ENCODE measurements around the gene MAML2.
A peak's percentile ranks its signal among the peaks of the same experiment; 100 is the strongest.

The MAML2 gene

GRCh38 chr11:96067160-96067559, 275.8 kb downstream of the MAML2 start:
- DNase-seq (ENCODE audit: low spot score): no peak

- no peak for DNase-seq (ENCODE audit: low spot score)
Observed at GRCh38 chr11:96065379-96065778, 277.6 kb downstream of the MAML2 start.

- DNase-seq (ENCODE audit: low spot score): no peak
Observed at GRCh38 chr11:96063886-96064285, 279.1 kb downstream of the MAML2 start.

GRCh38 chr11:96063053-96063452, 279.9 kb downstream of the MAML2 start:
- no peak for DNase-seq (ENCODE audit: low spot score)

- DNase-seq (ENCODE audit: low spot score): peak; percentile 35
Observed at GRCh38 chr11:96062134-96062533, 280.9 kb downstream of the MAML2 start.

GRCh38 chr11:96061730-96062129, 281.3 kb downstream of the MAML2 start:
- no peak for DNase-seq (ENCODE audit: low spot score)

GRCh38 chr11:96061069-96061468, 281.9 kb downstream of the MAML2 start:
- DNase-seq (ENCODE audit: low spot score): no peak

GRCh38 chr11:96057502-96057901, 285.5 kb downstream of the MAML2 start:
- DNase-seq (ENCODE audit: low spot score): no peak

GRCh38 chr11:96056576-96056975, 286.4 kb downstream of the MAML2 start:
- no peak for DNase-seq (ENCODE audit: low spot score)

GRCh38 chr11:96055706-96056387, 287.1 kb downstream of the MAML2 start:
- peak; percentile 9 for DNase-seq (ENCODE audit: low spot score)

GRCh38 chr11:96054870-96055705, 287.9 kb downstream of the MAML2 start:
- peak; percentile 8 for DNase-seq (ENCODE audit: low spot score)

- no peak for DNase-seq (ENCODE audit: low spot score)
Observed at GRCh38 chr11:96052921-96053651, 289.9 kb downstream of the MAML2 start.

- DNase-seq (ENCODE audit: low spot score): no peak
Observed at GRCh38 chr11:96051820-96052219, 291.2 kb downstream of the MAML2 start.

GRCh38 chr11:96050435-96051182, 292.4 kb downstream of the MAML2 start:
- DNase-seq (ENCODE audit: low spot score): no peak

- DNase-seq (ENCODE audit: low spot score): no peak
Observed at GRCh38 chr11:96049426-96049825, 293.6 kb downstream of the MAML2 start.

GRCh38 chr11:96045622-96046456, 297.2 kb downstream of the MAML2 start:
- DNase-seq (ENCODE audit: low spot score): no peak

GRCh38 chr11:96044747-96045146, 298.2 kb downstream of the MAML2 start:
- DNase-seq (ENCODE audit: low spot score): no peak

- DNase-seq (ENCODE audit: low spot score): no peak
Observed at GRCh38 chr11:96044311-96044710, 298.7 kb downstream of the MAML2 start.

- no peak for DNase-seq (ENCODE audit: low spot score)
Observed at GRCh38 chr11:96043291-96043690, 299.7 kb downstream of the MAML2 start.

- DNase-seq (ENCODE audit: low spot score): no peak
Observed at GRCh38 chr11:96038046-96038445, 304.9 kb downstream of the MAML2 start.

- no peak for DNase-seq (ENCODE audit: low spot score)
Observed at GRCh38 chr11:96037405-96037949, 305.5 kb downstream of the MAML2 start.

All from CD4-positive, alpha-beta T cell treated with Interleukin-6 at 100 ng/mL for 8 hours (primary cell).